GM19372 (cell line): ENCODE results near the gene RIBC2.
"Not testable (repeated sequence)": the region's sequence is repeated elsewhere in the genome, so short reads cannot be mapped to it uniquely, and the experiment has no call there.

Experiments
- ATAC-seq: cut with Tn5 transposase; IDR thresholded peaks from one replicate; pipeline ENCODE4 v1.9.1; 2021; ENCODE audit warnings: mild to moderate bottlenecking, low read depth, moderate library complexity; ENCODE audit not compliant: unreplicated experiment

Gene RIBC2

DNA sequence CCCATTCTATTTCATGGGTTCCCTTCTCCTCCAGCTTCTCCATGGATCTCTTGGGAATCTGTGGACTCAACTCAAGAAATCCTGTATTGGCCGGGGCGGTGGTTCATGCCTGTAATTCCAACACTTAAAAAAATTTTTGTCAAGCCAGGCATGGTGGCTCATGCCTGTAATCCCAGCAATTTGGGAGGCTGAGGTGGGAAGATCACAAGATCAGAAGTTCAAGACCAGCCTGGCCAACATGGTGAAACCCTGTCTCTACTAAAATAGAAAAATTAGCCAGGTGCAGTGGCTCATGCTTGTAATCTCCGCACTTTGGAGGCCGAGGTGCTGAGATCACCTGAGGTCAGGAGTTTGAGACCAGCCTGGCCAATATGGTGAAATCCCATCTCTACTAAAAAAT is 34.1 kb downstream of the RIBC2 start:
- ATAC-seq: not testable (repeated sequence)

DNA sequence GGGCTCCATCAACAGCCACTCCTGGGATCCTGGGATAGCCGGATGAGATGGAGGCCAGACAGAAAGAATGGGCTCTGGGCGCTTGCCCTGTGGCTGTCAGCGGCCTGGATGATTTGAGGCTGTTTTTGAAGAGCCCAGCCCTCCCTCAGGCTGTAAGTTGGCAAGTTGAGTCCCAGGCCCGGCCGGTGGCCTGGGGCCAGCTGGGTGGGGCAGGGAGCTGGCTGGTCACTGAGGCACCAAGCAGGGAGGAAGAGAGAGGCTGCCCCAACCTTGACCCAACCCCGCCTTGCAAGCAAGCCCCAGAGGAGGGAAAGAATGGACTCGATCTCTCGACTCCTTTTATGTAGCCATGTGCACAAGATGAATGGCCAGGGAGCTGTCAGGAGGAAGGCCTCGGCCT is 34.9 kb downstream of the RIBC2 start:
- no peak for ATAC-seq

DNA sequence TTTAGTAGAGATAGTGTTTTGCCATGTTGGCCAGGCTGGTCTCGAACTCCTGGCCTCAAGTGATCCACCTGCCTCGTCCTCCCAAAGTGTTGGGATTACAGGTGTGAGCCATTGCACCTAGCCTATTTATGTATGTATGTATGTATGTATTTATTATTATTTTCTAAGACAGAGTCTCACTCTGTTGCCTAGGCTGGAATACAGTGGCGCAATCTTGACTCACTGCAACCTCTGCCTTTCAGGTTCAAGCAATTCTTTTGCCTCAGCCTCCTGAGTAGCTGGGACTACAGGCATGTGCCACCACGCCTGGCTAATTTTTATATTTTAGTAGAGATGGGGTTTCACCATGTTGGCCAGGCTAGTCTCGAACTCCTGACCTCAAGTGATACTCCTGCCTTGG is 35.9 kb downstream of the RIBC2 start:
- ATAC-seq: not testable (repeated sequence)

DNA sequence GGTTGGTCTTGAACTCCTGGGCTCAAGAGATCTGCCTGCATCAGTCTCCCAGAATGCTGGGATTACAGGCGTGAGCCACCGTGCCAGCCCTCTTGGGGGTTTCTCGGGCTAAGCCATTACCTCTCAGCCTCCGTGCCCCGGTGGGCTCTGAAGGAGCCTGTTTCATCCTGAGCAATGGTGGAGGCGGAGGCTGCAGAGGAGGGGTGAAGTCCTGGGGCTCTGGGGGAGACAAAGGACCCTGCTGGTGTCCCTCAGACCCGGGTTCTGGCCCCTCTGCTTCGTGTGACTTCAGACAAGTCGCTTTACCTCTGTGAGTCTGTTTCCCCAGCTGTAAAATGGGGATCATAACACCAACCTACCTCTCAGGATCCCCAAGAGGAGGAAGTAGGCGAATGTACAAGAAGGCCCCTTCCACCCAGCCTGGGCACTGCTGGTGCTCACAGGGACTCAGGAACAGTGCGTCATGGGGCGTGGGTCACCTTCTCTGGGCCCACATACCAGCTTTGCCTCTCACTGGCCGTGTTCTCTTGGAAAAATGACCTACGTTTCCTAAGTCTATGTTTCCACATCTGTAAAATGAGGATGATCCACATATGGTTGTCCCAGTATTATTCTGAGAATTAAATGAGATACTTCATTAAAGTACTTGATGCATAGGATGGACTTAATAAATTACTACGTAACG is 36.8 kb downstream of the RIBC2 start:
- no peak for ATAC-seq

DNA sequence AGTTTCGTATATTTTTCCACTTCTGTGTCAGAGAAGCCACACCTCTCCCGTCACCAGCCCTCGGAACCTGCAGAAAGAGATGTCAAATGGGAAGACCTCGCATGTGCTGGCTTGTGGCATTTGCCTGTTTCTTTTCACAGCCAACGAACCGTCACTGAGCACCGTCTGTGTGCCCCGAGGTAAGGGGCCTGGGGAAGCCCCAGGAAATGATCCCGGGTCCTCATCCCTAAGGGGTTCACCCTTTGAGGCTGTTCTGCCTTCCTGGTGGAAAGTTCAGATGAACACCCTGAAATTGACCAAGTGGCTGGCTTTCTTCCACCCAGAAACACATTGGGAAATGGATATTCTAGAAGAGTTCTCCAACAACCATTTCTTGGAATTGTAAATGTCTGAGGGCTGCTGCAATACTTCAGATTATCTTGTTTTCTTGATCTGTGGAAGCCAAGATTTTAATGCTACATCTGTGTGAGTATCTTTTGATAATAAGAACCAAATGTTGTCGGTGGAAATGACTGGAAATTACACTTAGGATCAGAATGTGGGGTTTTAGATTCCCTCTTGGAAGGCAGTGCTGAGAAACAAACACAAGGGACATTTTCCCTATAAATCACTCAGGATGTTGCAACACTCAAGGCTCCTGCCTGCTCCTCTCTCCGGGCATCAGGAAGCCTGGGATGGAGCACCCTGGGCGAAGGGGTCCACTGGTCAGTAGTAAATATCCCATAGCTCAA is 37.6 kb downstream of the RIBC2 start:
- no peak for ATAC-seq

DNA sequence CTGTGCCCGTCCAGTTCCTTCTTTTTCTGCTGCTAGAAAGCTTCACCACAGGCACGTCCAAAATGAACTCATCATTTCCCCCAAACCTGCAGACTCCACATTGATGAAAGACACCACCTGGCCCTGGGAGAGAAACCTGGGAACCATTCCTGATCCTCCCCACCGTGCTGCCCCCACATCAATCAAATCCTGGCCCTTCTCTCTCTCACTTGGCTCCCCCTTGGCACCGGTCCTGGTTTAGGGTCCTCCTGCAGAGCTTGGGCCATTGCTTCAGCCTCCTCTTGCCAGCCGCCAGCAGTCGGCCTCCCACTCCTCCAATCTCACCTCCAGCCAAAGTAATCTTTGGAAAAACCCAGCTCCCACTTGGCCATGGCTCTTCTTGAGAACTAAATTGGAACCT is 38.5 kb downstream of the RIBC2 start:
- no peak for ATAC-seq

DNA sequence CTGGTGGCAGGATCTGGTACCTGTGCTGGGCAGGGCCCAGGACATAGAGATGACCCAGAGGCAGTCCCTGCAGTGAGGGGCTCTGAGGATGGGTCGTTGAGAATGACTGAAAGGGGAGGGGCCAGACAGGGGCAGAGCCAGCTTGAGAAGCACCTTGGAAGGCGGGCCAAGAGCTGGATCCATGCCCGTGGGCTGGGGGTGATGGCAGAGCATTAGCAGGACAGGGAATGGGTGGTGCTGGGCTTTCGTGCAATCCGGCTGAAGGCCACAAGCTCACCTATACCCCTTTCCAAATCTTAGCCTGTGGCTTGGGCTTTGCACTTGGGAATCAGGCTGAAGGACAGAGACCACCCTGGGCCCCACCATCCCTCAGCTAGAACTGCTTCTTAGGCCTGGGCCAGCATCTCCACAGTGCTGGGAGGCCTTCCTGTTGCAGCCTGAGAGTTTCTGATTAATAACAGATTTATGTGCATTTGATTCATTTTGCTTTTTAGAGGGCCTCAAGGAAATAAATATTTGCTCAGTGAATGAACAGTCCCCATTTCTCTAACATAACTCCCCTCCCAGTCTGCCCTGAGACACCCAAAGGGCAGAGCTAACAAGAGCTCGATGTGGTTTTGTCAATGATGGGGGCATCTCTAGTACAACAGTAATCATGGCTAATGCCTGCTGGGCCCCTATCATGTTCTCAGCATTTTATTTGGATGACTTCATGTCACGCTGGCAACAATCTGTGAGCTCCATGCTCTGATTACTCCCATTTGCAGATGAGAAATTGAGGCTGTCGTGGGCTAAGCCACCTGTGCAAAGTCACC is 39.3 kb downstream of the RIBC2 start:
- no peak for ATAC-seq

DNA sequence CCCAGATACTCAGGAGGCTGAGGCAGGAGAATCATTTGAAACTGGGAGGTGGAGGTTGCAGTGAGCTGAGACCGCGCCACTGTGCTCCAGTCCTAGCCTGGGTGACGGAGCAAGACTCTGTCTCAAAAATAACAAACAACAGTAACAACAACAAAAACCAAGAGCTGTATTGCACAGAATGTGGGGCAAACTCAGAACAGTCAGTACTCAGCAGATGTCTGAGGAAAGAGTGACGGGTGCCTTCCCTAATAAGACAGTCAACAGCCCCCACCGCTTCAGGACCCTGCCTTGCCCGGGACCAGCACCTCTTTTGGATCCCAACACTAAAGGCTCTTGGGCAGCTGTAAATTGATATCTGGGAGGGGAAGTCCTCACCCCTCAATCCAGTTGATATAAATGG is 40.3 kb downstream of the RIBC2 start:
- no peak for ATAC-seq

DNA sequence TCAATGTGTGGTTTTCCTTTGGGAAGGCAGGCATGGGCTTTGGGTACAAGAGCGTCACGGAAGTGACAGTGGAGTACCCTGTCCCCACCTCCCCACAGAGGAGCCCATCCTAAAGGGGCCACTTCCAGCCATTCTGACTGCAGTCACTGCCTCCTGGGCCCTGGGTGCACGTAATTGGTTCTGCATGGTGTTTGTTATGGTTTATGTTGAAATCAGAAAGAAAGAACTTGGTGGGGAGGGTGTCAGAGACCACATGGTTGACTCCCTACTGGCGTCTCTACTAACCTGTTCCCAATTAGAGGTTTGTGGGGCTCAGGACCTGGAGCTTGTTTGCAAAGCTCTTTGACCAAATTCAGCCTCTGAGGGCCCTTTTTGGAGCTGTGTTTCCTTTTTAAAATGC is 40.8 kb downstream of the RIBC2 start:
- ATAC-seq: no peak

DNA sequence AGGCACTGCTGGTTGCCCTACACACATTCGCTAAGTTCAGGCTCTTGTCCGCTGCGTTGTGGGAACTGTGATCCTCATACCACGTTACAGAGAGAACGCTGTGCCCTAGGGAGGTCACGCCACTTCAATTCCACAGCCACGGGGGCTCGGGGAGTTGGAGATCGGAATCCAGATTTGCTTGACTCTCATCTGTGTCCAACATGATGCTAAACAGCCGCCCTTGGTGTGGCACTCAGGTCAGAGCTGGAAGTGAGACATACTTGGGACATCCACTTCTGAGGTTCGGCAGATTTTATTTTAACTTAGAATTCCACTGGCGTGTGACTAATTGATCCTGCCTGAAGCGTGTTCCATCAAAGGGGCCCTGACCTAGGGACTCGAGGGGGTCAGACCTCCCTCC is 41.7 kb downstream of the RIBC2 start:
- ATAC-seq: no peak

DNA sequence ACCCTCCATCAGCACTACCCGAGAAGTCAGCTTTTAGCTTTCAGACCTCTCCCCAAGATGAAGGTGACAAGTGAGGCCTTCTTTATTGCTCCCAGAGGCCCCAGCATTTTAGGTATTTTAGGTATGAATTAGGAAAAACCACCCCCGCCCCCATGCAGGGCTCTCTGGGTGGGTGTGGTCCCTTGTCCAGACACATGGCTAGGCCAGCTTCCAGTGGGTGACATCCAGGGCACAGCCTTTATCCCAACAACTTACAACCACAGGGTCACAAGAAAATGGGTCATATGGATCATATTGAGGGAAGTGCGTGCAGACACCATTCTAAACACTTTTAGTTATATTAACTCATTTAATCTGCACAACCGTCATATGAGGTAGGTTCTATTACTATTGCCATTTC is 42.1 kb downstream of the RIBC2 start:
- no peak for ATAC-seq

DNA sequence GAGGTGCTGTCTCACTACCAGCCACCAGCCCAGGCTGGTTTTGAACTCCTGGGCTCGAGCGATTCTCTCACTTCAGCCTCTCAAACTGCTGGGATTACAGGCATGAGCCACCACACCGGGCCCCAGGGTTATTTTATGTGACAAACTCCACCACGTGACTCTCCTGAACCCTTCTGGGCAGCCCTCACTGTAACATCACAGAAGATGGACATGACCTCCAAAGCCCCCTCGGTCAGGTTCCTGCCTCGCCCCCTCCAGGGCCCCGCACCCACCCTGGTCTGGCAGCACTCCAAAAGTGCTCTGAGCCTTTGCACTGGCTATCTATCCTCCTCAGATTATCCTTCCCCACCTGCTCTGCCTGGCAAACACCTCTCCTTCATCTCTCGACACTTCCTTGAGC is 43.3 kb downstream of the RIBC2 start:
- no peak for ATAC-seq

DNA sequence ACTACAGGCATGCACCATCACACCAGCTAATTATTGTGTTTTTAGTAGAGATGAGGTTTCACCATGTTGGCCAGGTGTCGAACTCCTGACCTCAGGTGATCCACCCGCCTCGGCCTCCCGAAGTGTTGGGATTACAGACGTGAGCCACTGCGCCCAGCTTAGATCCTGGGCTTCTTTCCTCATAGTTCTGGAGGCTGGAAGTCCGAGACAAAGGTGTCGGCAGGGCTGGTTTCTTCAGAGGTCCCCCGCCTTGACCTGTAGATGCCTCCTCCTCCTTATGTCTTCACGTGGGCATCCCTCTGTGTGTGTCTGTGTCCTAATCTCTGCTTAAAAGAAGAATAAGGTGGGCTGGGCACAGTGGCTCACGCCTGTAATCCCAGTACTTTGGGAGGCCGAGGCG is 45.0 kb downstream of the RIBC2 start:
- no peak for ATAC-seq

DNA sequence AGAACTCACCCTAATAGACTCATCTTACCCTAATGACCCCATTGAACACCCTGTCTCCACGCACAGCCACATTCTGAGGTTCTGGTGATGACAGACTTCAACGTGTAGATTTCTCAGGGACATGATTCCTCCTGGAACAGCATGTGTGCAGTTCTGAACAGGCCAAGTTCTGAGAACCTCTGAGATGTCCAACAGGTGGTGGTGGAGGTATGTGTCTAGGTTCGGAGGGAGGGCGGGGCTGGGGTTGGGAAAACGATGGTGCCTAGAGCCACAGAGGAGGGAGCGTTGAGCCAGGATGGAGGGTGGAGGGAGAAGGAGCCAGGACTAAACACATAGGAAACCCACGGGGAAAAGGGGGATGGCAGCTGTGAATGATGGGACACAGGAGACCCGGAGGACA is 45.7 kb downstream of the RIBC2 start:
- no peak for ATAC-seq

DNA sequence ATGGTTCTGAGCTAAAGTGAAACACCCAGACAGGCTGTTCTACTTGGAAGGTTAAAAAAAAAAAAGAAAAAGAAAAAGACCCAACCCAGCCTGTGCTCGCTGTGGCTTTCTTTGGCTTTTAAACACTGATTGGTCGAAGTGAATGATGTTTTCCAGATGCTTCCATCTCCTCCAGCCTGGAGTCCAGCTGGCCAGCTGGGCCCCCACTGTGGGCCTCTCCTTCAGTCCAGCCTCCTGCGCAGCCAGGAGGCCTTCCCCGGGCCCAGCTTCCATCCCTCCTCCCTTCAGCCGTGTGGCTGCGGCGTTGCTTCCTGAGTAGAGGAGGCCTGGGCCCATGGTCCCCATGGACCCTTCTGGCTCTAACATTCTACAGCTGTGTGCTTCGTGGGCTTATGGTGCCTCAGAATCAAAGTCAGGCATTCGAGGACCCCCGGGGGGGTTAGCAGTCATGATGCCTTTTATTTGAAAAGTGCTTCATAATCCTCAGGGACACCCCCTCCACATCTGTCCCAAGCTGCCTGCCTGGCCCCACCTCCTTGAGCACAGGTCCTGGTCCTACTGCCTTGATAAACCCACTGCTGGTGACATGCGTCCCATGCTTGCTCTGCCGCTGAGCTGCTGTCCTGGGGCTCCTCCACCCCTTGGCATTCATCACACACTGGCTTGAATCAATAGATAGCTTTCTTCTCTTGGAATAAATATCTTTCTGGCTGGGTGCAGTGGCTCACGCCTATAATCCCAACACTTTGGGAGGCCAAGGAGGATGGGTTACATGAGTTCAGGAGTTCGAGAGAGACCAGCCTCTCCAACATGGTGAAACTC is 47.0 kb downstream of the RIBC2 start:
- no peak for ATAC-seq

DNA sequence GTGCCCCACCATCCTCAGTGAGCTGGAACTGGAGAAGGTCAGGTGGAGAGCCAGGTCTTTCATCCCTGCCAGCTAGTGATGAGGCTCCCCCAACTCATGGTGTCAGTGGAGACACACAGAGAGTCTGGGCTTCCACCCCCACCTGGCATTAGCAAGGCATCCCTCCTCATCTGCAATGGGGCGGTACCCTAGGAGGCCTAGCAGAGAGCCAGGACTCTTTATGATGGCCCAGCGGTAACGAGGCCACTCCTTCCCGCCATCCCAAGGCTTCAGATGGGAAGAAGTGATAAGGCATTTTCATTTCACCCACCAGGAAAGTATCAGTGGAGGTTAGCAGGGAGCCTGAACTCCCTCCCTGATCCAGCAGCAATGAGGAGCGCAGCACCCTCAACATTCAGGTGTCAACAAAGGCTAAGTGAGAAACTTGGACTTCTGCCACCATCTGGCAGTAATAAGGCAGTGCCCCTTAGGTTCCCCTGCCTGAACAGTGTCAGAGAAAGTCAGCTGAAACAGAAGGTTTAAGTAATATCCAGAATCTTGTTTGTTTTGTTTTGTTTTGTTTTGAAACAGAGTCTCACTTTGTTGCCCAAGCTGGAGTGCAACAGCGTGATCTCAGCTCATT is 48.7 kb downstream of the RIBC2 start:
- ATAC-seq: no peak

DNA sequence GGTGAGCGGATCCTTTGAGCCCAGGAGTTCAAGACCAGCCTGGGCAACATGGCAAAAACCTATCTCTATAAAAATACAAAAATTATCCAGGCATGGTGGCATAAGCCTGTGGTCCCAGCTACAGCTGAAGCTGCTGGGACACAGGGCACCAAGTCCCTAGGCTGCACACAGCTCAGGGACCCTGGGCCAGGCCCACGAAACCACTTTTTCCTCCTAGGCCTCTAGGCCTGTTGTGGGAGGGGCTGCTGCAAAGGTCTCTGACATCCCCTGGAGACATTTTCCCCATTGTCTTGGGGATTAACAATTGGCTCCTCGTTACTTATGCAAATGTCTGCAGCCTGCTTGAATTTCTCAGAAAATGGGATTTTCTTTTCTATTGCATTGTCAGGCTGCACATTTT is 50.2 kb downstream of the RIBC2 start:
- ATAC-seq: not testable (repeated sequence)

DNA sequence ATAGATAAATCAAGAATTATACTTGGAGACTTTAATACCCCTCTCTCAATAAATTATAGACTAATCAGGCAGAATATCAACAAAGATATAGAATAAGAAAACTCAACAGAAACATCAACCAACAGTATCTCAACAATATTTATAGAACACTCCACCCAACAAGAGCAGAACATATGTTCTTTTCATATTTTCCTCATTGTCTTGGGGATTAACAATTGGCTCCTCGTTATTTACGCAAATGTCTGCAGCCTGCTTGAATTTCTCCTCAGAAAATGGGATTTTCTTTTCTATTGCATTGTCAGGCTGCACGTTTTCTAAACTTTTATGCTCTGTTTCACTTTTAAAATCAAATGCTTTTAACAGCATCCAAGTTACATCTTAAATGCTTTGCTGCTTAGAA is 52.1 kb downstream of the RIBC2 start:
- no peak for ATAC-seq

DNA sequence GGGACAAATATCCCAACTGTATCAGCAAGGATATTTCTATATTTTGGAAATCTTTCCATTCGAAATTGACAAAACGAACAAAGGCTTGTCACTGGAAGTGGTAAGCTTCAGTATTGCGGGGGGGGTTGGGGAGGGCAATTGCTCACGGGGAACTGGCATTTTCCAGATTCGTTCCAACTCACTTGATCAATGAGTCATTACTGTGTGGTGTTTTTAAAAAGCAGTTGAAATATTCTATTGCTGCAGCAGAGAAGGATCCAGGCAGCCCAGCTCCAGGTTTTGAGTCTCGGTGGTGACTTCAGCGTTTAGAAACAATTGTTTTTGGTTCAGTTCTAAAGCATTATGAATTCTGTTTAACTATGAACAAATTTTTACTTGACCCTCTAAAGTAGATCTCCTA is 55.4 kb downstream of the RIBC2 start:
- no peak for ATAC-seq
